Left lung (tissue), 10 donors: ENCODE results near the gene DEPDC1B. TPM values are rescaled to one million over a fixed set of nuclear protein-coding genes. Genes with fewer than 3 reads are reported as not detected.
"Not testable (repeated sequence)": the region's sequence is repeated elsewhere in the genome, so short reads cannot be mapped to it uniquely, and the experiment has no call there.

Experiments used
- ATAC-seq: fragments of 200-7000 bp; cut with Tn5 transposase; one replicate; pipeline ENCODE4 v1.9.1; 2020; ENCODE audit warnings: moderate library complexity
- DNase-seq, 4 donors: peaks; one replicate each; pipeline ENCODE4 v3.0.0-alpha.2; 2013 to 2020
- H3K27ac ChIP-seq, 2 donors: fragments of 200-600 bp; sonication (generic) in 1 of 2; one replicate each; pipeline versions ENCODE4 v1.5.0 to v1.8.0; 2020 to 2021
- H3K27me3 ChIP-seq, 2 donors: fragments of 200-600 bp; sonication (generic) in 1 of 2; one replicate each; pipeline versions ENCODE4 v1.5.0 to v1.8.0; 2020 to 2021
- H3K36me3 ChIP-seq, 2 donors: fragments of 200-600 bp; sonication (generic) in 1 of 2; one replicate each; pipeline versions ENCODE4 v1.5.0 to v1.8.0; 2020 to 2021
- H3K4me1 ChIP-seq, 2 donors: fragments of 200-600 bp; one replicate each; pipeline ENCODE4 v1.8.0; 2021
- H3K4me3 ChIP-seq, 2 donors: fragments of 200-600 bp; sonication (generic) in 1 of 2; one replicate each; pipeline versions ENCODE4 v1.5.0 to v1.8.0; 2020 to 2021; ENCODE audit warnings: mild to moderate bottlenecking in 1 of 2
- H3K9me3 ChIP-seq, 2 donors: fragments of 200-600 bp; sonication (generic) in 1 of 2; one replicate each; pipeline versions ENCODE4 v1.5.0 to v1.8.0; 2020 to 2021
- intact Hi-C, 2 donors: fragments of 100-400 bp; cut with DNase I; formaldehyde crosslinking; loops; one replicate each; pipeline versions ENCODE4 v1.11.2 to v1.14.2; 2022
- polyA plus RNA-seq, 6 donors: library from polyadenylated mRNA; unstranded; fragments of 120-200 nt; gene quantifications; one replicate each; pipeline ENCODE4 v1.2.1, GENCODE V29; 2013; ENCODE audit not compliant: insufficient read length in 6 of 6
- total RNA-seq, 2 donors: library from RNA; stranded (reverse); fragmentation: NEBNext Ultra II Directional; extraction: Animal tissue kit (Norgen Biotek cat#: 25700); gene quantifications; one replicate each; pipeline ENCODE4 v1.2.1, GENCODE V29; 2021
- TF ChIP-seq, protein P1 (sequence below), 2 donors: fragments of 200-600 bp; sonication (generic) in 1 of 2; IDR thresholded peaks; one replicate each; pipeline versions ENCODE4 v1.5.0 to v1.8.0; 2021; ENCODE audit warnings: antibody characterized with exemption in 2 of 2
- donor health status: DM: no; HTN: yes; CAD: no.
- donor health status: DM: no; HTN: no; CAD: no.

DEPDC1B gene
- total and polyA plus RNA-seq, 8 donors: 1.3 to 21.4 (median 10.5) TPM

DNA sequence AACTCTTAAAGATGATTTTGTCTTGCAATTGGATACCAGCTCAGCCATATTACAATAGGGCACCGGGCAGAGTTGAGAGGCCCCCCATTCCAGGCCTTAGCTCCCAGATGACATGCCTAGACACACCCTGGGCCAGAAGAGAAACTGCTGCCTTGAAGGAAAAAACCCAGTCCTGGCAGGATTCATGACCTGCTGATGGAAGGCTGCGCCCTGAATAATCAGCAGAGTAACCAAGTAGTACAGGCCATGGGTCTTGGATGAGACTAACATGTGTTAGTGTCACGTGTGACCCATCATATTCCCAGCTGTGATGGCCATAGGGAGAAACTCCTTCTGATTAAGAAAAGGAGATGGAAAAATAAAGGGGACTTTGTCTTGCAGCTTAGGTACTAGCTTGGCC lies 39.0 kb upstream of the DEPDC1B start:
- no peak for ATAC-seq
- Histone ChIP-seq H3K9me3 (peaks cover 0 to 21% of the 10 kb centered on the region in 2 donors), H3K27me3 (no peaks in the 10 kb centered on the region), H3K36me3 (no peaks in the 10 kb centered on the region), H3K4me3 (no peak overlapping the region), H3K4me1 (no peaks in the 10 kb centered on the region), H3K27ac (no peak overlapping the region)
- intact Hi-C loops: no loop called here
- TF ChIP-seq, protein P1, sequence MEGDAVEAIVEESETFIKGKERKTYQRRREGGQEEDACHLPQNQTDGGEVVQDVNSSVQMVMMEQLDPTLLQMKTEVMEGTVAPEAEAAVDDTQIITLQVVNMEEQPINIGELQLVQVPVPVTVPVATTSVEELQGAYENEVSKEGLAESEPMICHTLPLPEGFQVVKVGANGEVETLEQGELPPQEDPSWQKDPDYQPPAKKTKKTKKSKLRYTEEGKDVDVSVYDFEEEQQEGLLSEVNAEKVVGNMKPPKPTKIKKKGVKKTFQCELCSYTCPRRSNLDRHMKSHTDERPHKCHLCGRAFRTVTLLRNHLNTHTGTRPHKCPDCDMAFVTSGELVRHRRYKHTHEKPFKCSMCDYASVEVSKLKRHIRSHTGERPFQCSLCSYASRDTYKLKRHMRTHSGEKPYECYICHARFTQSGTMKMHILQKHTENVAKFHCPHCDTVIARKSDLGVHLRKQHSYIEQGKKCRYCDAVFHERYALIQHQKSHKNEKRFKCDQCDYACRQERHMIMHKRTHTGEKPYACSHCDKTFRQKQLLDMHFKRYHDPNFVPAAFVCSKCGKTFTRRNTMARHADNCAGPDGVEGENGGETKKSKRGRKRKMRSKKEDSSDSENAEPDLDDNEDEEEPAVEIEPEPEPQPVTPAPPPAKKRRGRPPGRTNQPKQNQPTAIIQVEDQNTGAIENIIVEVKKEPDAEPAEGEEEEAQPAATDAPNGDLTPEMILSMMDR (IDR thresholded peaks at IDR 0.05): no peak
- no peak for DNase-seq

DNA sequence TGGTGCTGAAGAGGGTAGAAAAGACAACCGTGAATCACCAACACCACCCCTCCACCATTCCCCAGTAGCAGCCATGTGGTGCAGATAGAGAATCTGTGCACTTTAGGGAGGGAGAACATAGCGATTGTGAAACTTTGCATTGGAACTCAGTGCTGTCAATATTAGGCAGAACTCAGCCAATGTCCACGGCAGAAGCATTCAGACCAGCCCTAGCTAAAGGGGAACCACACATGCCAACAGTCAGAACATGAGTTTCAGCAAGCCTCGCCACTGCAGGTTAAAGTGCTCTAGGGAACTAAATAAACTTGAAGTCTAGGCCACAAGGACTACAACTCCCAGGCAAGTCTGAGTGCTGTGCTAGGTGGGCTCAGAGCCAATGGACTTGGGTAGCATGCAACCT lies 38.5 kb upstream of the DEPDC1B start:
- no peaks in the 10 kb centered on the region for H3K36me3 ChIP-seq
- no peaks in the 10 kb centered on the region for H3K27me3 ChIP-seq
- intact Hi-C loops: no loop called here
- ATAC-seq (no peak), DNase-seq (no peak)
- H3K4me1 ChIP-seq: no peaks in the 10 kb centered on the region
- TF ChIP-seq, protein P1 (IDR thresholded peaks at IDR 0.05): no peak
- H3K4me3 ChIP-seq: no peak overlapping the region
- peaks cover 0 to 21% of the 10 kb centered on the region in 2 donors for H3K9me3 ChIP-seq
- no peak overlapping the region for H3K27ac ChIP-seq

DNA sequence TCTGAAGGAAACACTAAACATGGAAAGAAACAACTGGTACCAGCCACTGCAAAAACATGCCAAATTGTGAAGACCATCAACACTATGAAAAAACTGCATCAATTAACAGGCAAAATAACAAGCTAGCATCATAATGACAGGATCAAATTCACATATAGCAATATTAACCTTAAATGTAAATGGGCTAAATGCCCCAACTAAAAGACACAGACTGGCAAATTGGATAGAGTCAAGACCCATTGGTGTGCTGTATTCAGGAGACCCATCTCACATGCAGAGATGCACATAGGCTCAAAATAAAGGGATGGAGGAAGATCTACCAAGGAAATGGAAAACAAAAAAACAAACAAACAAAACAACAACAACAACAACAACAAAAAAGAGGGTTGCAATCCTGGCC lies 30.9 kb upstream of the DEPDC1B start:
- H3K36me3 ChIP-seq, intact Hi-C loops, H3K4me3 ChIP-seq, DNase-seq, ATAC-seq, H3K27ac ChIP-seq, H3K4me1 ChIP-seq, H3K27me3 ChIP-seq, H3K9me3 ChIP-seq: not testable (repeated sequence)

DNA sequence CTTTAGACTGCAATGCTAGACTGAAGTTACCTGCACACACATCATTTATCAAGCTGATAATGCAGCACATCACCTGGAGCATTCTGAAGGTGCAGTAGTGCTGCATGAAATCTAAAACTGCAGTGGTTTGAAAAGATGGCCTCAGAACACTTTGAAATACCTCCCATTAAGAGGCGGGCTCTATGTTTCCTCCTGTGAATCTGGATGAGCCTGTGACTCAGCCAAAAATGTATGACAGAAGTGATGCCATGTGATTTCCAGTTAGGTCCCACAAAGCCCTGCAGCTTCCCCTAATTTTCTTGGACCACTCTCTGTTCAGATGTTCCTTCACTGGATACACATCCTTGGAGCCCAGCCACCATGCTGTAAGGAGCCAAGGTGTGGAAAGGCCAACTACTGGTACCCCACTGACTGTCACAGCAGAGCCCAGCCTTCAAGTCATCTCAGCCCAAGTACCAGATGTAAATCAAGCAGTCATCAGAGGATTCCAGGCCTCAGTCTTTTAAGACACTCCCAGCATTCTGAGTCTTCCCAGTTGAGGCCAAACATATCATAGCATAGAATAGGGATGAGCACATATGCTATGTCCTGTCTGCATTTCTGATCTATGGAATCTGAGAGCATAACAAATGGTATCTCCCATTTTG lies 27.2 kb upstream of the DEPDC1B start:
- DNase-seq (no peak), ATAC-seq (no peak)
- TF ChIP-seq, protein P1 (IDR thresholded peaks at IDR 0.05): no peak
- intact Hi-C loops: no loop called here
- Histone ChIP-seq H3K27me3 (no peaks in the 10 kb centered on the region), H3K4me3 (no peak overlapping the region), H3K36me3 (no peaks in the 10 kb centered on the region), H3K9me3 (no peaks in the 10 kb centered on the region), H3K27ac (no peak overlapping the region), H3K4me1 (no peaks in the 10 kb centered on the region)

DNA sequence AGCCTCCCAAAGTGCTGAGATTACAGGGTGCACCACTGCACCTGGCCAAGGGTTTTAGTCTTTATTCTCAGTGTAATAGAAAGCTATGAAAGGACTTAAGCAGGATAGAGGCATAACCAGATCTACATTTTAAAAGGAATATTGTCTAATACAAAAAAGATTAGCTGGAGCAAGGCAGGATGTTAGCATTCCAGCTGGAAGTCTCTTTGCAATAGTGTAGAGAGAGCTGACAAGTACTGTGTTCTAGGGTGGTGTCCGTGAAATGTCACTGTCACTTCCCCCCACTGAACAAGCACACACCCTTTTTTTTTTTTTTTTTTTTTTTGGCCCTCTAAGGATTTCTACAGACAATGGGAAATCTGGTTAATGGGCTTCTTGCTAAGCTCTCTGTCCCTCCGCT lies 24.2 kb upstream of the DEPDC1B start:
- no peak for DNase-seq
- TF ChIP-seq, protein P1 (IDR thresholded peaks at IDR 0.05): no peak
- Histone ChIP-seq H3K4me3 (no peak overlapping the region), H3K4me1 (no peaks in the 10 kb centered on the region), H3K27me3 (no peaks in the 10 kb centered on the region), H3K36me3 (no peaks in the 10 kb centered on the region), H3K9me3 (no peaks in the 10 kb centered on the region), H3K27ac (no peak overlapping the region)
- ATAC-seq: no peak
- intact Hi-C loops: no loop called here

DNA sequence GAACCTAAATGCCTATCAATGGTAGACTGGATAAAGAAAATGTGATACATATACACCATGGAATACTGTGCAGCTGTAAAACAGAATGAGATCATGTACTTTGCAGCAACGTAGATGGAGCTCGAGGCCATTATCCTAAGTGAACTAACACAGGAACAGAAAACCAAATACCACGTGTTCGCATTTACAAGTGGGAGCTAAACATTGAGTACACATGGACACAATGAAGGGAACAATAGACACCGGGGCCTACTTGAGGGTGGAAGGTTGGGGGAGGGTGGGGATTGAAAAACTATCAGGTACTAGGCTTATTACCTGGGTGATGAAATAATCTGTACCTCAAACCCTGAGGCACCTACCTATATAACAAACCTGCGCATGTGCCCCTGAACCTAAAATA lies 22.4 kb upstream of the DEPDC1B start:
- no peak for ATAC-seq

More for the DNA sequence above, 22.4 kb upstream of the DEPDC1B start:
- intact Hi-C loops: no loop called here
- Histone ChIP-seq H3K4me1 (no peaks in the 10 kb centered on the region), H3K36me3 (no peaks in the 10 kb centered on the region), H3K27me3 (no peaks in the 10 kb centered on the region), H3K4me3 (no peak overlapping the region), H3K9me3 (no peaks in the 10 kb centered on the region), H3K27ac (no peak overlapping the region)
- DNase-seq: no peak
- TF ChIP-seq, protein P1 (IDR thresholded peaks at IDR 0.05): no peak
